GM19463 (cell line): ENCODE measurements around the gene CFAP119.
A peak's percentile ranks its signal among the peaks of the same experiment; 100 is the strongest.
"Not testable (repeated sequence)": the region's sequence is repeated elsewhere in the genome, so short reads cannot be mapped to it uniquely, and the experiment has no call there.

Experiments used
- ATAC-seq: cut with Tn5 transposase; IDR thresholded peaks from one replicate; pipeline ENCODE4 v1.9.1; 2021; ENCODE audit warnings: mild to moderate bottlenecking, moderate library complexity; ENCODE audit not compliant: unreplicated experiment

The CFAP119 gene

DNA sequence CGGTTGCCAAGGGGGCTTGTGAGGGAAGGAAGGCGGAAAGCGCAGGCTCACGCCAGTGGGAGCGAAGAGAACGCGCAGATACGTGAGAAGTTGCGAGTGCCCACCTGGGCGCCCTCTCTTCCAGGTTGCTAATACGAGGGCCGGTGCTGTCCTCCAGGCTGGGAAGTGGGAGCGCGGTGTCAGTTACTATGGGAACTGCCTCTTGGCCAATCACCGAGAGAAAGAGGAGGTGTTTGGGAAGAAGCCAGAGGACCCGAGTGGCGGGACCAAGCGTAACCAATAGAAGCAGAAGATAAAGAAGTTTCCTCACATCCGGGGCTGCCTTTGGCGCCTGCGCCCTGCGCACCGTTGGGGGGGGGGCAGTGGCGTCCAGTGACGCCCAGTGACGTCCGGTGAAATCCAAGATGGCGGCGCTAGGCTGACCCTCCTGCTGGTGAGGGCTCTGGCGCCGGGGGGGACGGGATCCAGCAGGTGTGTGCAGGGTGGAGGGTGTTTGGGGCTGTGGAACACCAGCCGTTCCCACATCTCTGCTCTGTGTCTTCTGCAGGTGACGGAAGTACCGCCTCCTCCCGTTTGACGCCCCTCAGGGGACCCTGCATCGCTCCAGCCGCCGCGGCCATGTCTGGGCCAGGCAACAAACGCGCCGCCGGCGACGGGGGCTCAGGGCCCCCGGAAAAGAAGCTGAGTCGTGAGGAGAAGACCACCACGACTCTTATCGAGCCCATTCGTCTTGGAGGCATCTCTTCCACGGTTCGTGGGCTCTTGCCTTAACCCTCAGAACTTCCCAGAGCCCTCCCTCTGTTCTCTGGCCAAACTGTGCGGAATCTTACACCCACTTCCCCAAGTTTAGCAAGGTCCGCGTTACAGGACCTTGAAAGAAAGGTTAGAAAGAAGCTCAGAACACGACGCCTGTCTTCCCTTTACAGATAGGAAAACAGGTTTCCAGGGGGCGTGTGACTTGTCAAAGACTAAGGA lies at the start of gene CFAP119, which contains the start of gene RNF40:
Gene CFAP119, minus strand, starts transcription at position 135 of the 975 bp plus-strand sequence. CDS start 314 bp downstream, outside the sequence.
Gene RNF40, plus strand, starts transcription at position 395 of the 975 bp plus-strand sequence. Its CDS starts 224 bp downstream, at position 619.
- peak; percentile 87 for ATAC-seq

DNA sequence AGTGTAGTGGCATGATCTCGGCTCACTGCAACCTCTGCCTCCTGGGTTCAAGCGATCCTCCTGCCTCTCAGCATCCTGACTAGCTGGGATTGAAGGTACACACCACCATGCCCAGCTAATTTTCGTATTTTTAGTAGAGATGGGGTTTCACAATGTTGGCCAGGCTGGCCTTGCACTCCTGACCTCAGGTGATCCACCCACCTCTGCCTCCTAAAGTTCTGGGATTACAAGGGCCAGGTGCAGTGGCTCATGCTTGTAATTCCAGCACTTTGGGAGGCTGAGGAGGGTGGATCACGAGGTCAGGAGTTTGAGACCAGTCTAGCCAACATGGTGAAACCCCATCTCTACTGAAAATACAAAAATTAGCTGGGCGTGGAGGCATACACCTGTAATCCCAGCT lies 47.8 kb upstream of the CFAP119 start:
- not testable (repeated sequence) for ATAC-seq

DNA sequence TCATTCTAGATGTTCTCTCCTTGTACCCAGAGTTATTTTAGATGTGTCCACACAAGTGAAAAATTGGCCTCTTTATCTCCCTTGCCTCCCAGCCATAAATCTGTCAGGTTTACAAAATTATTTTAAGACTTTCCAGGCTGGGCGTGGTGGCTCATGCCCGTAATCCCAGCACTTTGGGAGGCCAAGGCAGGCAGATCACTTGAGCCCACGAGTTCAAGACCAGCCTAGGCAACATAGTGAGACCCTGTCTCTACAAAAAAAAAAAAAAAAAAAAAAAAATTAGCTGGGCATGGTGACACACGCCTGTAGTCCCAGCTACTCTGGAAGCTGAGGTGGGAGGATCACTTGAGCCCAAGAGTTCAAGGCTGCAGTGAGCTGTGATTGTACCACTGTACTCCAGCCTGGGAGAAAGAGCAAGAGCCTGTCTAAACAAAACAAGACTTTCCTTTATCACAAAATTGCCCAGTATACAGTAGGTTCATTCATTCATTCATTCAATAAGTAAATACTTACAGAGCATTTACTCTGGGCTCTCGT lies 47.1 kb upstream of the CFAP119 start:
- ATAC-seq, result not testable (repeated sequence)

DNA sequence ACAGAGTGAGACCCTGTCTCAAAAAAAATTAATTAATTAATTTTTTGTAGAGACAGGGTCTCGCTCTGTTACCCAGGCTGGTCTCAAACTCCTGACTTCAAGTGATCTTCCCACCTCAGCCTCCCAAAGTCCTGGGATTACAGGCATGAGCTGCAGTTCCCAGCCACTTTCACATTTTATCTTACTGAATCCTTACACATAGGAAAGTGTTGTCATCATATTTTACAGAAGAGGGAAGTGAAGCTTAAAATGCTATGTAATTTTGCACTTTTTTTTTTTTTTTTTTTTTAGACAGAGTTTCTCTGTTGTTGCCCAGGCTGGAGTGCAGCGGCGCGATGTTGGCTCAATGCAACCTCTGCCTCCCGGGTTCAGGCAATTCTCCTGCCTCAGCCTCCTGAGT lies 46.3 kb upstream of the CFAP119 start:
- ATAC-seq, result no peak

DNA sequence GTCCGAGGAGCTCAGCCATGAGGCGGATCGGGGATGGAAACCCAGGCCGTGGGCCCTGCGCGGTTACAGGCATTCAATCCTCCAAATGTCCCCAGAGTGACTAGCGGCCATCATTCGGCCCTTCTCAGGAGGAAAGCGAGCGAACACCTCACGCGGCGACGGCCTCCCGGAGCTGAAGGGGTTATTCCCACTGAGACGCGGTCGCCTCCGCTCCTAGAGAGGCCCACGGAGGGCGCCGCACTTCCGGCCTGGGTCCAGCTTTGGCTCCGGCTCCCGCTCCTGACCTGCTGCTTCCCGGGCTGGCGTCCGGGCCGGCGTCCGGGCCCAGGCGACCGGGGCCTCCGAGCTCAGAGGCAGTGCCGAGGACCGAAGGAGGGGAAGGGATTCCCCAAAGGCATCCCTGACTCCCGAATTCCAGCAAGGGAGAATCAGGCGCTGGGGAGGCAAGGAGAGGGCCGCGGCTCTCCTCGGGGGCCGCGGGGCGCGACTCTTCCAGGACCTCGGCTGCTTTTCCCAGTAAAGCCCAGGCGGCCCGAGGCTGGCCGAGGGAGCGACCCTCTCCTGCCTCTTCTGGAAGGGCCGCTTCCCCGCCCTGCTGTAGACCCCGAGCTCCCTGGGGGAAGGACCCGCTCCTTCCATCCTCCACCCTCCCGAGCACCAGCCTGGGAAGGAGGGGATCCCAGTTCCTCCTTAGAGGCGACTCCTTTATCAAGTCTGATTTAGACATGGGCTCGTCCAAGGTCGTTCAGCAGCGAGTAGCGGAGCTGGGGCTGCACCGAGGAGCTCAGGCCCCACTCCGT lies 43.7 kb upstream of the CFAP119 start:
- peak; percentile 53 for ATAC-seq

DNA sequence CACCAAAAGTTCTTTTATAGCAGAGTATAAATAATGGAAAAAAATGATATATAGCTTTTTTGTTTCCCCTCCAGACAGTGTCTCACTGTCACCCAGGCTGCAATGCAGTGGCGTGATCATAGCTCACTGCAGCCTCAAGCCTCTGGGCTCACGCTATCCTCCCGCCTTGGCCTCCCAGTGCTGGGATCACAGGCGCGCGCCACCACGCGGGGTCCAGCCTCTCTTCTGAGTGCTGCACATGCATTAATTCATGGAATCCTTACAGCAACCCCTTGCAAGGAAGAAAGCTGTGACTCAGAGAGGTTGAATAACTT lies 43.2 kb upstream of the CFAP119 start:
- ATAC-seq, result no peak

DNA sequence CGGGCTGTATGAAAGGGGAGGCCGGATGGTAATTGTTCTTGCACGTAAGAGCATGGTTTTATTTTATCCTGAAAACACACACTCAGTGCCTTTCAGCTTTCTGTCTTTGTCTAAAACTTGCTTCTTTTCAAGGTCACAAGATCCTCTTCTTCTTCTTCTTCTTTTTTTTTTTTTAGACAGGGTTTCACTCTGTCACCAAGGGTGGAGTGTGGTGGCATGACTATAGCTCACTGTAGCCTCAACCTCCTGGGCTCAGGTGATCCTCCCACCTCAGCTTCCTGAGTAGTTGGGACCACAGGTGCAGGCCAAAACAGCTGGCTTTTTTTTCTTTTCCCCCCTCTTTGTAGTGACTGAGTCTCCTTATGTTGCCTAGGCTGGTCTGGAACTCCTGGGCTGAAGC lies 41.1 kb upstream of the CFAP119 start:
- no peak for ATAC-seq

DNA sequence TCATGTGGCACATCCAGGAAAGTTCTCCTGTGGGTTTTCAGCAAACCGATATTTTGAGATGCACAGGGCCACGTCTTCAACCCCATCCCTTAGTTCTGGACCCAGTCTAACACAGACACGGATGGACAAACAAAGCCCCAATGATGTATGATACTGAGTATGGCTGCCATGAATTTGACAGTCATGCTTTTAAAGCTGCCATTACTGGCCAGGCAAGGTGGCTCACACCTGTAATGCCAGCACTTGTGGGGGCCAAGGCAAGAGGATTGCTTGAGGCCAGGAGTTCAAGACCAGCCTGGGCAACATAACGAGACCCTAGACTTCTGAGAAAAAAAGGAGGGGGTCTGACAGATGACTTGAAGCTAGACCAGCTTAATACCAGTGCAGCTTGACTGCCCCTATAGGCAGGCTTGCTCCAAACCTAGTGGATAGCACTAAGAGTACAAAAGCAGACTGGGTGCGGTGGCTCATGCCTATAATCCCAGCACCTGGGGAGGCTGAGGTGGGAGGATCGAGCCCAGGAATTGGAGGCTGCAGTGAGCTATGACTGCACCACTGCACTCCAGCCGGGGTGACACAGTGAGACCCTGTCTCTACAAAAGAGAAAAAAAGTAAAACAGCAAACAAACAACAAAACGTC lies 35.9 kb upstream of the CFAP119 start:
- ATAC-seq, result no peak

- no peak for ATAC-seq
These were observed 32.8 kb upstream of the CFAP119 start for GRCh38 chr16:30794634-30795033.

DNA sequence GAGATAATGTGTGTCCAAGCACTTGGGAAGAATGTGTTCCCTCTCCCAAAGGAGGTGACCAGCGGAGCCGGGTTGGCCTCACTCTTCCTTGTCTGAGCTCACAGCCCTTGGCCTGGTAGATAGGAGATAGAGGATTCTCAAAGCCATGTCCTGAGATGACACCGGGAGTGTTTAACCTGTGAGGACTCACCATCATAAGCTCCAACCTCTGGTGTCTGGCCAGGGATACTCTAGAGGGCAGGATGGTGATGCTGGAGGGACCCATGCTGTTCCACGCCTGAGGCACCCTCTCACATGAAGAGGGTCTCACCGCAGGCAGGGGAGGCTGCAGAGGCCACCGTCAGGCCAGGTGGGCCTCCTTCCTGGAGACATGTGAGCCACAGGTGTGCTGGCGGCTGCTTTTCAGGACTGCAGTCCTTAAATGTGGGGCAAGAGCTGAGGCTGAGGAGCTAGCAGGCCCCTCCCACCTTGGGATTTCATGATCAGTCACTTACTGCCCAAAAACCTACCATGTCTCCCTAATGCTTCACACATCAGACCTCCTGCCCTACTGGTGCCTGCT lies 31.7 kb upstream of the CFAP119 start:
- ATAC-seq, result no peak

DNA sequence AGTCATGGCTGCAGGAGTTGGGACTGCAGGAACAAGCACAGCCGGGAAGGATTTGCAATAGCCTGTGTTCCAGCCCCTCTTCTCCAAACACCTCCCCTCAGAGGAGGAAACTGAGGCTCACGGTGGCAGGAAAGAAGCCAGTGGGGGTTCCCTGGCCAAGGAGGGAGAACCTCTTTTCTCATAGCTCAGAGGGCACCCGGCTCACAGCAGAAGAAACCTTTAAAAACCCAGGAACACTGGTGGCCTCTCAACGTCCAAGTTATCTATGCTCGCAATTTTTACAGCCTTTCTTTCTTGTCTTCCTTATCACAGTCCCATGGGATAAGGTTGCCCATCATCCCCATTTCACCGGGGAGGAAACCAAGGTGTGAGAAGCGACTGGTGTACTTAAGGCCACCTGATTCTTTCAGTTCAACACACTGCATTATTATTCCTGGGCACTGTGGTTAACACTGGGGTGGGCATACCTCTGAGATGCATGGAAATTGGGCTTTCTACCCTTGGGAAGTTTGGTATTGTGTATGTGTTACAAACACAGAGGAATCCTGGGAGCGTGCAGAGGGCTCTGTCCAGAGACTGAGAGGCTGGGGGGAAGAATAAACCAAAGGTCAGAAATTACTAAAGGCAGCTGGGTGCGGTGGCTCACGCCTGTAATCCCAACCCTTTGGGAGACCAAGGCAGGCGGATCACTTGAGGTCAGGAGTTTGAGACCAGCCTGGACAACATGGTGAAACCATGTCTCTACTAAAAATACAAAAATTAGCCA lies 25.9 kb upstream of the CFAP119 start:
- no peak for ATAC-seq

DNA sequence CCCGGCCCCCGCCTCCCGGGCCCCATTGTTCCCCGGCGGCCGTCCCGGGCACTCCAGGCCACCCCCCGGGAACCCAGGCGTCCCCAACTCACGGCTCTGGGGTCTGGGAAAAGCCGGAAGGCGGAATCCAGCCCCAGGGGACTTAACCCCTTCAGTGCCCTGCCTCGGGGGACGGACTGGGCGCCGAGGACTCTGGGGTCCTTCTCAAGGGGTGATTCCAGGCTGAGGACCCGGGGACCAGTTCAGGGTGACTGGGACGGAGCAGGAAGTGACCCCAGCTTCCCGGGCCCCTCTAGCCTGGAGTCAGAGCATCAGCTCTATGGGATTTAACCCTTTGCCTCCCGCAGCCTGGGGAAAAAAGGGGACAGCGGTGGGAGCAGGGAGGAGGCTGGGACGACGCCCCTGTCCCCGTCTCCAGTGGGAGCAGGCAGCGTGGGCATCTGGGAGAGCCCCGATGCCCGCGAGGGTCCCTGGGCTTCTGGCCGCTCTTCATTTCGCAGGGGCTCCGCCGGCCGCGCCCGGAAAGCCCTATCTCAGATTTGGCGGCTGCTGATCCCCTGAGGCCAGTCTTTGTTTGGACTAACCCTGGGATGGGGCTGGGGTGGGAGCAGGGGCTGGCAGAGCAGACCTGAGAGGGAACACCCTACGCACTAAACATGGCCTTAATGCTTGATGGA lies 25.2 kb upstream of the CFAP119 start, which contains the start of gene ZNF629:
Gene ZNF629, minus strand, starts transcription at position 270 of the 677 bp plus-strand sequence. CDS start 2,723 bp downstream, outside the sequence.
- no peak for ATAC-seq

DNA sequence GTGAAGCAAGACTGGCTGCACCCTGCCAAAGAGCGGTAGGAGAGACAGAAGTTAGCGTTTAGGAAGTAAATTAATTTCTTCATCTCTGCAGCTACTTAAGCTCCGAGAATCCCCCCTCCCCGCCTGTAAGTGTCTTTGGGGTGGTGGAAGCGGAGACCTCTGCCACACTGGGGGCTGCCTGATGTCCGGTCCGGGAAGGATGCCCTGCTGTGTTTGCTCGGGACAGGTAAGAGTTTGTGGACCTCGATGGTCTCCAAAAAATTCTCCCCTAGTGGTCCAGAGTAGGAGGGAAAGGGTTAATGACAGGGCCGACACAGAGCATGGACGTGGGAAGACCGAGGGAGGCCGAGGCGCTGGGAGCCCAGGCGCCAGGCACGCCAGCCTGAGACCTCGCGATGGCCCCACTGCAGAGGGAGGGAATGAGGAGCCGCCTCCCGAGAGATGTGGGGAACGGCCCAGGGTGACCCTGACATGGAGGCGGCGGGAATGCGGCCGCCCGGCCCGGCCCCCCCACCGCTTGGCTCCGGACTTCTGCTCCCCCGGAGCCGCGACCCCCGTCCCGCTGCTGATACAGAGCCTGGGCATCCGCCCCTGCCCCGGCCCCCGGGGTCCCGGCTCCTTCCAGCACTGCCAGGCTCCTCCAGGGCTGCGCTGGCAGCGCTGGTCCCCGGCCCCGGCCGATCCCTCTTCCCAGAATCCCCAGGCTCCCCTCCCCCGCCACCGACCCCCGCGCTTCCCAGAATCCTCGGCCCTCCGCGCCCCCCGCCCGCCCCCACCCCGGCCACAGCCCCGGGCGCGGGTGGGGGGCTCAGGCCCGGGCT lies 24.5 kb upstream of the CFAP119 start:
- no peak for ATAC-seq

DNA sequence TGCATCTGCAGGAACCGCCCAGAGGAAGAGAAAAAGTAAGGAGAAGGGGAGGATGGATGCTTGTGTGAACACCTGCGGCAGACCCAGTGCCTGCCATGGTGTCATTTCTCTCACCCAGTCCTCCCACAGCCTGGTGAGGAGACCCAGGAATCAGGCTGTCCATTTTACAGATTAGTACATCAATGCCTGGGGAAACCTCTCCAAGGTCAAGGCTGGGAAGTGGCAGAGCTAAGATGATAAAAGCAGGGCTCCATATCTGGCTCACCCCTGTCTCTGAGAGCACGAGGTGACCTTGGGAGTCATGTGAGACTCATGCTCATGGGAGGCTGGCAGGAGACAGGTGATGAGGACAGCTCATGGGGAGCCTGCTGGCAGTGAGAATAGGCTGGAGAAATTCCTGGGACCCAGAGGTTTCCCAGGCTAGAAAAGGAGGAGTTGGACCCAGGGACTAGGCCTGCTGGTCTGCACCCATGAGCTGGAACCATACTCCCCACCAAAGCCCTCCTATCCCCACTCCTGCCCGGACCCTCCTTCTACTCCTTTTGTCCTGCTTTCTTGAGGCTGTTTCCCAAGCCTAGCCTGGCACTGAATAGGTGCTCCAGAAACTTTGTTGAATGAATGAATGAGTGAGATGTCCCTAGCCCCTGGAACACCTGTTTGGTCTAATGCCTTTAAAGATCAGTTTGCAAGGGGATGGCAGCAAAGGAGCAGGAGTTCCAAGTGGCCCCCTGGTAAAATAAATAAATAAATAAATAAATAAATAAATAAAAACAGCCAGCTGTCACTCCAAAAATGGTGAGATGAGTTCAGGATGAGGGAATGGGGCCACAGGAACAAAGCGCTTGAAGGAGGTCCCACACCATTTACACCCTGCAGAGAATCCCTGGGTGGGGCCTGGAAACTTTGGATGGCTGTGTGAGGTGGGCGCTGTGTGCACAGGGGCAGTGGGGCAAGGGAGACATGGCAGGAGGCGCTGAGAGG lies 23.6 kb upstream of the CFAP119 start:
- ATAC-seq, result no peak

DNA sequence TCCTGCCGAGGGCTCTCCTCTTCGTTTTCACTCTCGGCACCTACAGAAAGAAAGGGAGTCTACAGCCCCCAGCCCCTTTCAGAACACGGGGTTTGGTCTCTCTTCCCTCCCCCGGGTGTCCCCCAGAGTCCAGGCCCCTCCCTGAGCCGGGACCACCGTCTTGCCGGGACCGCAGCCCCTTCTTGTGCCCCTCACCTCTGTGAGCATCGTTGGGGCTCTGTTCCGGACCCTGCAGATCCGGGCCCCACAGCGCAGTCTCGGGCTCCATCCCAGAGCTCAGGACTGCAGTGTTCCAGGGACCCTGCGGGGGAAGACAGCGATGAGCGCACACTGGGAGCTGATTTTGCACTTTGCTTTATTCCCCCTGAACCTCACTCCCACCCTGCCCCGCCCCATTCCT lies 22.4 kb upstream of the CFAP119 start:
- no peak for ATAC-seq

DNA sequence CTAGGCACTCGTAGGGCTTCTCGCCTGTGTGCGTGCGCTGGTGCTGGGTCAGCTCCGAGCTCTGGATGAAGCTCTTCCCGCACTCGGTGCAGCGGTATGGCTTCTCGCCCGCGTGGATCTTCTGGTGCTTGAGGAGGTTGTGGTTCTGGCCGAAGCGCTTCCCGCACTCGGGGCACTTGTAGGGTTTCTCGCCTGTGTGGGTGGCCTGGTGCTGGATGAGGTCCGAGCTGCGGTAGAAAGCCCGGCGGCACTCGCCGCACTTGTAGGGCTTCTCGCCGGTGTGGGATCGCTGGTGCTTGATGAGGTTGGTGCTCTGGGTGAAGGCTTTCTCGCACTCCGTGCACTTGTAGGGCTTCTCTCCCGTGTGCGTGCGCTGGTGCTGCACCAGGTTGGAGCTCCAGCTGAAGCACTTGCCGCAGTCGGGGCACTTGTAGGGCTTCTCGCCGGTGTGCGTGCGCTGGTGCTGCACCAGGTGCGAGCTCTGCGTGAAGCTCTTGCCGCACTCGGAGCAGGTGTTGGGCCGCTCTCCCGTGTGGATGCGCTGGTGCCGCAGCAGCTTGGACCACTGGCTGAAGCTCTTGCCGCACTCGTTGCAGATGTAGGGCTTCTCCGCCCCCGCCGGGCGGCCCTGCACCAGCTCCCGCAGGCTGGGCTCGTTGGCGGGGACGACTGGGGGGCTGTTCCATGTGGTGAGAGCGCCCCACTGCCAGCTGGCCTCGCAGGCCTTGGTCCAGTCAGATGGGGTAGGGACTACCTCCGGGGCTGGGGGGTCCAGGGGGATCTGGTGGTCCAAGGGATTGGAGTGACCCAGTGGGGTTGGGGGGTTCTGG lies 21.6 kb upstream of the CFAP119 start:
- ATAC-seq, result no peak
